Kidney epithelial cell (primary cell): ENCODE data around the gene GCNT1. TPM values are rescaled to one million over a fixed set of nuclear protein-coding genes. Genes with fewer than 3 reads are reported as not detected.

Experiments used
- DNase-seq: peaks from one replicate; pipeline ENCODE4 v3.0.0-alpha.2; 2010; ENCODE audit warnings: low read depth
- H3K27me3 ChIP-seq: 2 replicates; pipeline ENCODE4 v1.6.0; 2011; ENCODE audit warnings: low read length; ENCODE audit not compliant: control insufficient read depth, insufficient read depth
- H3K36me3 ChIP-seq: 2 replicates; pipeline ENCODE4 v1.5.1; 2011; ENCODE audit warnings: low read length; ENCODE audit not compliant: control insufficient read depth, insufficient read depth
- H3K4me3 ChIP-seq: 2 replicates; pipeline ENCODE4 v1.5.1; 2011; ENCODE audit warnings: low read depth, mild to moderate bottlenecking, control low read depth, low read length
- CTCF ChIP-seq: IDR thresholded peaks from 2 replicates; pipeline ENCODE4 v1.5.1; 2011; ENCODE audit warnings: mild to moderate bottlenecking, moderate library complexity, low read length, control low read depth, inconsistent platforms; ENCODE audit not compliant: insufficient read depth, poor library complexity, severe bottlenecking
- total RNA-seq: library from RNA; depleted of rRNA; stranded (reverse); fragments of >200 nt; gene quantifications from 2 replicates; pipeline ENCODE4 v1.2.3, GENCODE V29; 2015

GCNT1 gene
- total RNA-seq, 1 donor from 2014 or later, result 2.7 TPM

DNA sequence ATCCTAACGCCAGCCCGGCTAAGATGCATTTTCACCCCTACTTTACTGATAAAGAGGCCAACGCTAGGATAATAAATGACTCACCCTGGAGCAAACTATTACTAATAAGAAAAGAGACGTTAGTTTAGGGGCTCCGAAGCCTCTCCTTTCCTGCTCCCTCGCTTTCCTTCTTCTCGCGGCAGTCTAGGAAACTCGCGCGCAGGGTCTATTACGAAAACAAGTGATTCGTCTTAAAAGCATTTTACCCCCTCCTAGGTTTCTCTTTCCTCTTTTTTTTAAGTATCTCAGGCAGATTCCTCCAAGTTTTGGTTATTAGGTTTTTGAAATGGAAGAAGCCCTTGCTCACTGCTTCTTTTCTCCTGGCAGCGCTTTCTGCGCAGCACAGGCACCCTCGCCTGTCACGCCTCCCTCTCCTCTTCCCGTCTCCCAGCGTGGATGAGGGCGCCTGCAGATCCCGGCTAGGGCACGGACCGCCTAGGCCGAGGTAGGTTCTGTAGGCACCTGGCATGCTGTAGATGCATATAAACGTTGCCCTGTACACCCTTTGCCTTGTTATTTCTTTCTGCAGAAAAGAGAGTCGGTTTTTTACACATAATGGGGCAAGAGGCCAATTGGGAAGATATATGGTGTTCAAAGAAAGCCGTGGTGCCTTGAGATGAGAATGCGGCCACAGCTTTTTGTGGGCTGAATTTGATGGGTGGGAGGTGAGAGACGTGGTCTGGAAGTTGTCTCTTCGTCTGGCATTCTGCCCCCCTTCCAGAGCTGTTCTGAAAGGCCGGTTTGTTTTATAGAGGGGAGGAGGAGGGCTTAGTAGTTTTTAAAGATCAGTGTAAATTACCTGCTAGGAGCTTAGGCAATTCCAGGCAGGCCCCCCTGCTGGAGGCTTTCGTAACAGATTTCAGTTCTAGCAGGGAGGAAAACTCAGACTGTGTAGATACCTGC is 983 bp downstream of the GCNT1 start:
- no peak for DNase-seq
- peak overlapping the region; percentile 92 for H3K4me3 ChIP-seq
- TF ChIP-seq CTCF, result peak; percentile 65
- no peaks in the 10 kb centered on the region for H3K27me3 ChIP-seq
- H3K36me3 ChIP-seq, result no peaks in the 10 kb centered on the region

DNA sequence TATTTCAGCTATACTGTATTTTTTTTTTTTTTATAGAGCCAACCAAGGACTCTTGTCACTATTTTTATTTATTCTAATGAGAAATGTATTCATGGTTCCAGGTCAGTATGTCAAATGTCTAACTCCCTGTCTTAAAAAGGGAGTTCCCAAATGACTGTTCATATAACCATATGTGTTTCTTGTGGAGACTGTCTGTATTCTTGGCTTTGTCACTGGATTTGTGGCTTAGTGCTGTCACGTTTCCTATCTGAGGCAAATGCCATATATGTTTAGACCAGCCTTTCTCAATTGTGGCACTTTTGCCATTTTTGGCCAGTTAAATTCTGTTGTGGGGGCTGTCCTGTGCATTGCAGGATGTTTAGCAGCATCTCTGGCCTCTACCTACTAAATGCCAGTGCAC is 3.1 kb downstream of the GCNT1 start:
- DNase-seq, result no peak
- H3K36me3 ChIP-seq, result no peaks in the 10 kb centered on the region
- no peak overlapping the region for H3K4me3 ChIP-seq
- no peaks in the 10 kb centered on the region for H3K27me3 ChIP-seq
- no peak for TF ChIP-seq CTCF

- Histone ChIP-seq H3K4me3 (no peak overlapping the region), H3K27me3 (no peaks in the 10 kb centered on the region), H3K36me3 (no peaks in the 10 kb centered on the region)
- no peak for DNase-seq
- no peak for TF ChIP-seq CTCF
Observed at GRCh38 chr9:76463211-76463610, 4.2 kb downstream of the GCNT1 start.

- H3K27me3 ChIP-seq, result no peaks in the 10 kb centered on the region
- H3K36me3 ChIP-seq, result no peaks in the 10 kb centered on the region
- DNase-seq, result no peak
- TF ChIP-seq CTCF, result no peak
- no peak overlapping the region for H3K4me3 ChIP-seq
Observed at GRCh38 chr9:76464706-76465105, 5.7 kb downstream of the GCNT1 start.

- no peak overlapping the region for H3K4me3 ChIP-seq
Observed at GRCh38 chr9:76465442-76466298, 6.7 kb downstream of the GCNT1 start.

More at GRCh38 chr9:76465442-76466298, 6.7 kb downstream of the GCNT1 start:
- DNase-seq, result no peak
- H3K36me3 ChIP-seq, result no peaks in the 10 kb centered on the region
- TF ChIP-seq CTCF, result no peak
- H3K27me3 ChIP-seq, result no peaks in the 10 kb centered on the region
